ENCODE measurements around the gene CLEC3A.

Gene CLEC3A

DNA sequence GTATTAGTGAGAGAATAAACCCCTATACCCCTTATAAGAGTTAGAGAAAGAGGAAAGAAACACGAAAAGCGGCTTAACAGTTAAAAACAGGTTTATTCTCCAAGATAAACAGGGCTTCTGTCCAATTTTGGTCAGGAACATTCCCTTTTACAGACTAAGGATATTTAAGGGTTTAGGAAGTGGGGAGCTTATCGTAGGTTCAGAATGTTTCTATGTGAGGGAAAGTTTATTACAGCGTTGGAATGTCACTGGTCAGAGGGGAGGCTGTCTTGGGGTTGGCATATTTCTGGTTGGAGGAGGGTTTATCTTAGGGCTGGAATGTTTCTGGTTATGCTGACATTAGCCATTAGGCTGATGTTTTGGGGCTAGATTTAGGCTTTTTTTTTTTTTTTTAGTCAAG lies 43.0 kb downstream of the CLEC3A start:
- no peak for DNase-seq (ENCODE audit: low spot score)
- in situ Hi-C loops (cut with MboI; ENCODE audit: low sequenced_read_pairs, unreplicated experiment), result no loop called here
- TF ChIP-seq, protein P1, sequence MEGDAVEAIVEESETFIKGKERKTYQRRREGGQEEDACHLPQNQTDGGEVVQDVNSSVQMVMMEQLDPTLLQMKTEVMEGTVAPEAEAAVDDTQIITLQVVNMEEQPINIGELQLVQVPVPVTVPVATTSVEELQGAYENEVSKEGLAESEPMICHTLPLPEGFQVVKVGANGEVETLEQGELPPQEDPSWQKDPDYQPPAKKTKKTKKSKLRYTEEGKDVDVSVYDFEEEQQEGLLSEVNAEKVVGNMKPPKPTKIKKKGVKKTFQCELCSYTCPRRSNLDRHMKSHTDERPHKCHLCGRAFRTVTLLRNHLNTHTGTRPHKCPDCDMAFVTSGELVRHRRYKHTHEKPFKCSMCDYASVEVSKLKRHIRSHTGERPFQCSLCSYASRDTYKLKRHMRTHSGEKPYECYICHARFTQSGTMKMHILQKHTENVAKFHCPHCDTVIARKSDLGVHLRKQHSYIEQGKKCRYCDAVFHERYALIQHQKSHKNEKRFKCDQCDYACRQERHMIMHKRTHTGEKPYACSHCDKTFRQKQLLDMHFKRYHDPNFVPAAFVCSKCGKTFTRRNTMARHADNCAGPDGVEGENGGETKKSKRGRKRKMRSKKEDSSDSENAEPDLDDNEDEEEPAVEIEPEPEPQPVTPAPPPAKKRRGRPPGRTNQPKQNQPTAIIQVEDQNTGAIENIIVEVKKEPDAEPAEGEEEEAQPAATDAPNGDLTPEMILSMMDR (IDR thresholded peaks at IDR 0.05; ENCODE audit: borderline replicate concordance, control extremely low read depth, extremely low read depth, insufficient read depth, missing control alignments), result no peak

DNA sequence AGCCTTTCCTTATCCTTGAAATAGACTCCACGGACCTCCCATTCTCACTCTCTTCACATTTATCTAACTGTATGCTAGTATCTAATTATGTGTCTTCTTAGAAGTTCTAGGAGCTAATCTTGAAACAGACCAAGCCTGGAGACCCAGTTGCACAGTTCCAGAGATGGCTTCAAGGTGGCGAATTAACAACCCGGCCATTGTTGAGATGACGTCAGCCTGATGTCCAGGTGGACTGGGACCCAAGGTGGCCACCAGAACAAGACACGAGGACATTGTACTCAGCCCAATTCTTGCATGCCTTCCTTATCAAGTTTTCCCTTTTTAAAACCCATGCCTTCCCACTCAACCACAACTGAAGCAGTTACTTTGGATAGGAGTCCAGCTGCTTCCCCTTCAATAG lies 47.6 kb downstream of the CLEC3A start:
- in situ Hi-C loops (cut with MboI; ENCODE audit: low sequenced_read_pairs, unreplicated experiment), result no loop called here
- no peak for DNase-seq (ENCODE audit: low spot score)
- TF ChIP-seq, protein P1 (IDR thresholded peaks at IDR 0.05; ENCODE audit: borderline replicate concordance, control extremely low read depth, extremely low read depth, insufficient read depth, missing control alignments), result no peak

DNA sequence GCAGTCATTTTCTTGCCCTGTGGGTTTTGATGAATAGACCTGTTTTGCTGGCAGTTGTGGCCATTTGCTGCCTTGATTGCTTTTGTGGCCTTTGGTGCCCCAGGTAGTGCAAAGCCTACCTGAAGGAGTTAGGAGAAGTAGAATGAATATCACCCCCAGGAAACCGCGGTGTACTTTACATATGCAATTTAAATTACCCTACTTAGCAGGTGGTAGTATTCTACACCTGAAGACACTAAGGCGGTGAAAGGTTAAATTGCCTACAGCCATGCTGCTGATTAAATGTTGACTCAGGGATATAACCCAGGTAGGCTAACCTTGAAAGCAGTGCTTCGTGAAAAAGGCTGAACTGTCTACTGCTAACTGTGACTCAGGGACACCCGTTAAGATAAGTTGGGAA lies 49.9 kb downstream of the CLEC3A start:
- in situ Hi-C loops (cut with MboI; ENCODE audit: low sequenced_read_pairs, unreplicated experiment), result no loop called here
- DNase-seq (ENCODE audit: low spot score), result no peak
- TF ChIP-seq, protein P1 (IDR thresholded peaks at IDR 0.05; ENCODE audit: borderline replicate concordance, control extremely low read depth, extremely low read depth, insufficient read depth, missing control alignments), result no peak

DNA sequence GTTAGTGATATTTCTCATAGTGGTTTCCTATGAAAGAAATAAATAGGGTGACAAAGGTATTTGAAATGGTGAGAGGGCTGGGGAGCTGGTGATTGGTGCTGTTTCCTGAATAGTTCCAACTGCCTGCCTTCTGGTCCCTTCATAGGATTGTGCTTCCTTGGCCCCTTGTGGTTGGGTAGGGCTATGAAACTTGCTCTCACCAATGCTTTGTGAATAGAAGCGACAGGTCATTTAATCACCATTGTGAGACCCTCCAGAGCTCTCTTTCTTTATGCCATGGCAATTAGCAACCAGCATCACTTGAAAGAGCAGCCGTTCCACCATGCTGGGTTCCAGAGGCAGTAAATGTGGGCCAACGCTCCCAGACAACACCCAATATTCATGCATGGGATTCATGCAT lies 53.5 kb downstream of the CLEC3A start:
- no peak for DNase-seq (ENCODE audit: low spot score)
- TF ChIP-seq, protein P1 (IDR thresholded peaks at IDR 0.05; ENCODE audit: borderline replicate concordance, control extremely low read depth, extremely low read depth, insufficient read depth, missing control alignments), result no peak
- in situ Hi-C loops (cut with MboI; ENCODE audit: low sequenced_read_pairs, unreplicated experiment), result no loop called here

DNA sequence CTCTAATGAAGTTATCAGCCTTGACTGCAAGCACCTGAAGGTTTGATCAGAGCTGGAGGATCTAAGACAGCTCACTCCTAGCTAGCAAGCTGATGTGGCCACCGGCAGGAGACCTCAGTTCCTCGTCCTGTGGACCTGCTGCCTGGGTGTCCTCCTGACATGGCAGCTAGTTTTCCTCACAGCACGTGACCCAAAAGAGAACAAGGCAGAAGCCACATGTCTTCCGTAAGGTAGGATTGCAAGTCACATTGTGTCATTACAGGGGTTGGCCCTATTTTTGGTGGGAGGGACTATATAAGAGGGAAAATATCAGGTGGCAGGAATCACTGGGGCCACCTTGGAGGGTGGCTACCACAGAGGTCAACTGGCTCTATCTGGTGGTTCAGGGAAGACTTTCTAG lies 59.0 kb downstream of the CLEC3A start:
- DNase-seq (ENCODE audit: low spot score), result no peak
- TF ChIP-seq, protein P1 (IDR thresholded peaks at IDR 0.05; ENCODE audit: borderline replicate concordance, control extremely low read depth, extremely low read depth, insufficient read depth, missing control alignments), result no peak
- in situ Hi-C loops (cut with MboI; ENCODE audit: low sequenced_read_pairs, unreplicated experiment), result no loop called here
